ENCODE measurements around the gene SAFB2.
A peak's percentile ranks its signal among the peaks of the same experiment; 100 is the strongest.

SAFB2 gene

GRCh38 chr19:5579697-5580096, 42.9 kb downstream of the SAFB2 start:
- no peak for DNase-seq (ENCODE audit: low read depth in 2 of 2)

- DNase-seq (ENCODE audit: low read depth in 2 of 2): no peak
These were observed 43.3 kb downstream of the SAFB2 start for GRCh38 chr19:5579286-5579685.

- DNase-seq (ENCODE audit: low read depth in 2 of 2): peak; percentile 18 to 31
These were observed 44.3 kb downstream of the SAFB2 start for GRCh38 chr19:5578097-5578846.

GRCh38 chr19:5575590-5575989, 47.0 kb downstream of the SAFB2 start:
- no peak for DNase-seq (ENCODE audit: low read depth in 2 of 2)

GRCh38 chr19:5572556-5573286, 49.9 kb downstream of the SAFB2 start:
- DNase-seq (ENCODE audit: low read depth in 2 of 2): no peak

- DNase-seq (ENCODE audit: low read depth in 2 of 2): no peak
These were observed 50.8 kb downstream of the SAFB2 start for GRCh38 chr19:5571777-5572176.

- no peak for DNase-seq (ENCODE audit: low read depth in 2 of 2)
These were observed 54.6 kb downstream of the SAFB2 start for GRCh38 chr19:5567970-5568407.

GRCh38 chr19:5567360-5567969, 55.1 kb downstream of the SAFB2 start, which contains the start of gene TINCR:
Gene TINCR (minus strand): TSS chr19:5567953.
- DNase-seq (ENCODE audit: low read depth in 2 of 2): no peak

- DNase-seq (ENCODE audit: low read depth in 2 of 2): no peak
These were observed 57.6 kb downstream of the SAFB2 start for GRCh38 chr19:5564930-5565329.

GRCh38 chr19:5563935-5564612, 58.5 kb downstream of the SAFB2 start:
- DNase-seq (ENCODE audit: low read depth in 2 of 2): no peak

GRCh38 chr19:5563008-5563431, 59.6 kb downstream of the SAFB2 start:
- no peak for DNase-seq (ENCODE audit: low read depth in 2 of 2)

- no peak for DNase-seq (ENCODE audit: low read depth in 2 of 2)
These were observed 60.3 kb downstream of the SAFB2 start for GRCh38 chr19:5562280-5562679.

- no peak for DNase-seq (ENCODE audit: low read depth in 2 of 2)
These were observed 61.0 kb downstream of the SAFB2 start for GRCh38 chr19:5561559-5561958.

GRCh38 chr19:5560156-5560555, 62.4 kb downstream of the SAFB2 start:
- no peak for DNase-seq (ENCODE audit: low read depth in 2 of 2)

GRCh38 chr19:5559804-5560133, 62.8 kb downstream of the SAFB2 start:
- DNase-seq (ENCODE audit: low read depth in 2 of 2): no peak

- DNase-seq (ENCODE audit: low read depth in 2 of 2): no peak
These were observed 64.4 kb downstream of the SAFB2 start for GRCh38 chr19:5558101-5558621.

GRCh38 chr19:5557691-5558090, 64.9 kb downstream of the SAFB2 start:
- DNase-seq (ENCODE audit: low read depth in 2 of 2): no peak

- no peak for DNase-seq (ENCODE audit: low read depth in 2 of 2)
These were observed 67.7 kb downstream of the SAFB2 start for GRCh38 chr19:5554828-5555227.

- no peak for DNase-seq (ENCODE audit: low read depth in 2 of 2)
These were observed 68.7 kb downstream of the SAFB2 start for GRCh38 chr19:5553892-5554291.

- no peak for DNase-seq (ENCODE audit: low read depth in 2 of 2)
These were observed 74.7 kb downstream of the SAFB2 start for GRCh38 chr19:5547881-5548280.

GRCh38 chr19:5545984-5546383, 76.6 kb downstream of the SAFB2 start:
- DNase-seq (ENCODE audit: low read depth in 2 of 2): no peak

- no peak for DNase-seq (ENCODE audit: low read depth in 2 of 2)
These were observed 77.5 kb downstream of the SAFB2 start for GRCh38 chr19:5545051-5545450.

All from stimulated activated CD8-positive, alpha-beta memory T cell treated with anti-CD3 and anti-CD28 coated beads, Interleukin-15, amount 100 ng/mL, for 4 hours (primary cell).